HG03159 (cell line): Measurements from ENCODE around the gene AZIN2.
"Not testable (repeated sequence)": the region's sequence is repeated elsewhere in the genome, so short reads cannot be mapped to it uniquely, and the experiment has no call there.

Experiments
- ATAC-seq: cut with Tn5 transposase; IDR thresholded peaks from one replicate; pipeline ENCODE4 v1.9.1; 2021; ENCODE audit warnings: mild to moderate bottlenecking, moderate library complexity; ENCODE audit not compliant: unreplicated experiment

Gene AZIN2

DNA sequence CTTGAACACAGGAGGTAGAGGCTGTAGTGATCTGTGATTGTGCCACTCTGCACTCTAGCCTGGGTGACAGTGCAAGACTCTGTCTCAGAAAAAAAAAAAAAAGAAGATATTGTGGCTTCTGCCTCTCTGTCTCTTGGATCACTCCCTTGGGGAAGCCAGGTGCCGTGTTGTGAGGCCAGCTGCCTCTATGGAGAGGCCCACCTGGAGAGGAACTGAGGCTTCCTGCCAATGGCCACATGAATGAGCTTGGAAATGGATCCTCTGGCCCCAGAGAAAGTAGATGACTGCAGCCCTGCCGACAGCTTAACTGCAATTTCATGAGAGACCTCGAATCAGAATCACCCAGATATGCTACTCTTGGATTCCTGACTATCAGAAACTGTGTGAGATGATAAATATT lies 24.5 kb upstream of the AZIN2 start:
- no peak for ATAC-seq

DNA sequence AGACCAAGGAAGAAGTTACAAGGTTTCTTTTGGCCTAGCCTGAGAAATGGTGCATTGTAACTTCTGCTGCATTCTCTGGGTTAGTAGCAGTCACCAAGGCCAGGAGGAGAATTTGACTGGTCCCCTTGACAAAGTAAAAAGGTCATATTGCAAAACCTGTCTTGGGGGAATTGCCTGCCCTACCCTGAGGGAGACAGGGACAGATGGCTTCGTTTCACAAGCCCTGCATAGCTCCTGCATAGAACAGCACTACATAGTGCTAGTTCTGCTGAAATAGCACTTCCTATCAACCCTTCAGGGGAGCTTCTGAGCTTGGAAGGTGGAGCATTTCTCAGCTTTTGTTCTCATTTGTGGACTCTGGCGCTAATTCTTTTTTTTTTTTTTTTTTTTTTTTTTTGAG lies 23.9 kb upstream of the AZIN2 start:
- no peak for ATAC-seq

DNA sequence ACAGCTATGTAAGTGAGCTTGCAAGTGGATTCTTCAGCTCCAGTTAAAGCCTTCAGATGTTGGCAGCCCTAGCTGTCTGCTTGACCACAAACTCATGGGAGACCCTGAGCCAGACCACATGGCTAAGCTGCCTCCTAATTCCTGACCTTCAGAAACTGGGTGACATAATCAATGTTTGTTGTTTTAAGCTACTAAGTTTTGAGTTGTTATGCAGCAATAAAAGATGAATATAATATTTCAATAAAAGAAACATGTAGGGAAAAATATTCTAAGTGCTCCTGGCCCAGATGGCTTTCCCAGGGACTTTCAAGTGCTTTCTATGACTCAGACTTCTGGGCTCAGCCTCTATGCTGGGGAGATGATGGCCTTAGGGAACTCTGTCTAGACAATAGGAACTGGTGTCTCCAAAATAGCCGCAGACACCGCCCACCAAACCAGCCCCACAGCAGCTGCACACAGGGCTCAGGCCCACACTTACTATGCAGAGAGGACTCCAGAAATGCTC lies 20.3 kb upstream of the AZIN2 start:
- ATAC-seq, result no peak

GRCh38 chr1:33061834-33062233 lies 19.1 kb upstream of the AZIN2 start:
- ATAC-seq, result no peak

GRCh38 chr1:33064284-33064683 lies 16.7 kb upstream of the AZIN2 start:
- not testable (repeated sequence) for ATAC-seq

- no peak for ATAC-seq
Measured at GRCh38 chr1:33065301-33065700, 15.7 kb upstream of the AZIN2 start.

DNA sequence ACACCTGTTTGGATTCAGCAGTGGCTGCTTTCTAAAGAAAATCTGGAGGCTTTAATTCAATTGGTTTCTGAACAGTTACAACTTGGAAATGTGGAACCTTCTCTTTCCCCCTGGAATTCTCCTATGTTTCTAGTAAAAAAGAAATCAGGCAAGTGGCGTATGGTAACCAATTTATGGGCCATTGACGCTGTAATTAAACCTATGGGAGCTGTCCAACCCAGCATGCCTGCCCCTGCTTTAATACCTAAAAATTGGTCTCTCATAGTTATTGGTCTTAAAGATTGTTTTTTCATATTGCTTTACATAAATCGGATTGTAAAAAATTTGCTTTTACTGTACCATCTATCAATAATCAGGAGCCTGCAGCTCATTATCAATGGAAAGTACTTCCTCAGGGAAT lies 14.5 kb upstream of the AZIN2 start:
- ATAC-seq, result not testable (repeated sequence)

DNA sequence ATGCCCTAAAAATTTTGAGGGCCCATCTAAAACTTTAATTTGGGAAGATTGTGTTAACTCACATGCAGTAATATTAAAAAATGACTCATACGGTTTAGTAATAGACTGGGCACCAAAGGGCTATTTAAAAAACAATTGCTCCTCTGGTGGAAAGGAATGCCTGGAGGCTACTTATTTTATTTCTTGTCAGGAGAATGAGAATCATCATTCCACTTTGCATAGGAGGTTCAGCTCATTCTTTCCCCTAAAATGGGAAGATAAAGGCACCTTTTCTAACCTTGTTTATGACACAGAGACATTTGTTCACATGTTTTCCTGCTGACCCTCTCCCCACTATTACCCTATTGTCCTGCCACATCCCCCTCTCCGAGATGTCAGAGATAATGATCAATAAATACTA lies 12.8 kb upstream of the AZIN2 start:
- ATAC-seq, result not testable (repeated sequence)

DNA sequence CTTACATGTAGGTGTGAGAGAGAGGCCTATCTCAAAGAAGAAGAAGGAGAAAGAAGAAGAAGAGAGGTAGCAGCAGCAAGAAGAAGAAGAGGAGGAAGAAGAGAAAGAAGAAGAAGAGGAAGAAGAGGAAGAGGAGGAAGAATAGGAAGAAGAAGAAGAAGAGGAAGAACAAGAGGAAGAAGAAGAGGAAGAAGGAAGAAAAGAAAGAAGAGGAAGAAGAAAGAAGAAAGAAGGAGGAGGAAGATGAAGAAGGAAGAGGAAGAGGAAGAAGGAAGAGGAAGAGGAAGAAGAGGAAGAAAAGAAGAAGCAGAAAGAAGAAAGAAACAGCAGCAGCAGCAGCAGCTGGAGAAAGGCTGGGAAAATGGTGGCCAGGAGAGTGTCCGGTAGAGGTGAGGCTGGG lies 10.3 kb upstream of the AZIN2 start:
- no peak for ATAC-seq

DNA sequence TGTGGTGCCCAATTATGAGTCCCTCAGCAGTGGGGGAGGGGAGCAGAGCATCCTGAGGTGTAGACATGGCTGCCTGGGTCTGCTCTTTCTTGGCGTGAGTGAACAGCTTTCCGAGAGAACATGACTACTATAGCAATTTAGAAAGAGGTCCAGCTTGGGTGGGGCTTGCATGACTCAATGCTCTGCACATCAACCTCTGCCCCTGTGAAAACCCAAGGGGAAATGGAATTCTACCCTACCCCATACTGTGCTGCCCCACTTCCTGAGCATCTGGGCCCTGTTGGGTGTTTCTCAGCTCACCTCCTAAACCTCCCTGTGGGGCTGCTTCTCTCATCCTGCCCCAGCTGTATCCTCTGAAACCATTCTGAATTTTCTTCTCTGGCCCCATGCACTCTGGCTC lies 8.2 kb upstream of the AZIN2 start:
- ATAC-seq, result no peak

DNA sequence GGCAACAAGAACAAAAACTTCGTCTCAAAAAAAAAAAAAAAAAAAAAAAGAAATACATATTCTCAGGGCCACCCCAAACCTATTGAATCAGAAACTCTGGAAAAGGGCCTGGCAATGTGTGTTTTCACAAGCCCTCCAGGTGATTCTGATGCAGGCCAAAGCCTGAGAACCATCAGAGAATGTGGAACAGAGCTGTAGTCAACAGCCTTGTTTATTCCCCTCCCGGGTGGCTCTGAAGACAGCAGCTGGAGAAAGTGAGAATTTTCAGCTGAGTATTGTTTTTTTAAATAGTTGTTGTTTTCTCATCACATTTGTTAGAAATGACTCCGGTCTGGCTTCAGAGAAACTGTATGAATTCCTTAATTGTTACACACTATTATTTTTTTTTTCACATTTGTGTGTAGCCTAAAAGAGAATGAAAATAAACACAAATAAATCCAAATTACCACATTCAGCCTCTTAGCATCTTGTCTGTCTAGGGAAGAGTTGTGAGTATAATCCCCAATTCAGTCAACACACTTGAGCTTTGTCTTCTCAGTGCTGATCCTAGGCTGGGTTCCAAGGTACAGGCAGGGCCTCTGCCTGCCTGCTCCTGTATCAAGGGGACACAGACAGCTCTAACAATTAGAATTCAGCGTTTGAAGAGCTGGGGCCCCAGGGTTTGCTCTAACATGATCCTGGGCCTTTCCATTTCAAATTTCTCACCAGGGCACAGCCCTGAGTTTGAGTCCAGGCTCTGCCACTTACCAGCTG lies 6.6 kb upstream of the AZIN2 start:
- no peak for ATAC-seq

- no peak for ATAC-seq
Measured at GRCh38 chr1:33078030-33078591, 2.8 kb upstream of the AZIN2 start.

GRCh38 chr1:33080373-33080772 lies 580 bp upstream of the AZIN2 start:
- no peak for ATAC-seq

- no peak for ATAC-seq
Measured at GRCh38 chr1:33081554-33082305, 777 bp downstream of the AZIN2 start.

GRCh38 chr1:33082575-33083108 lies 1.7 kb downstream of the AZIN2 start:
- ATAC-seq, result no peak

GRCh38 chr1:33085332-33085731 lies 4.4 kb downstream of the AZIN2 start:
- ATAC-seq, result no peak

DNA sequence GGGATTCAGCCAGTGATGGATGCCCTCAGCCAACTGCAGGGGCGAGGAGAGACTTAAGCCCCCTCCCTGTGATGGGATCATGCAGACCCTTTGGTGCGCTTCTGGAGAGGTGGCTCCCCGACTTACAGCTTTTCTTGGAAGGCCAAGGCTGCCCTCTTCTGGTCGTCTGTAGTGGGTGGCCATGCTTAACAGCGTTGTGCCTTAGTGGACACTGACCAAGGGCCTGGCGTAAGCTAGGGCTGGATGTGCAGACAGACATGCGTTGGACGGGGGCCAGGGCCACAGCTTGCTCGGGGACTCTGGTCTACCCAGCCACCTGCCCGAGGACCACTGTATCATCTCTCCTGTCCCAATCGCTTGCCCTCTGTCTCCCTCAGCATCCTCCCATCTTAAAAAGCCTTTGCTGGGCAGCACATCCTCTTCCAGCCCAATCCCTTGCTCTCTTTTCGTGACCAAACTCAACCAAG lies 5.5 kb downstream of the AZIN2 start:
- ATAC-seq, result no peak

DNA sequence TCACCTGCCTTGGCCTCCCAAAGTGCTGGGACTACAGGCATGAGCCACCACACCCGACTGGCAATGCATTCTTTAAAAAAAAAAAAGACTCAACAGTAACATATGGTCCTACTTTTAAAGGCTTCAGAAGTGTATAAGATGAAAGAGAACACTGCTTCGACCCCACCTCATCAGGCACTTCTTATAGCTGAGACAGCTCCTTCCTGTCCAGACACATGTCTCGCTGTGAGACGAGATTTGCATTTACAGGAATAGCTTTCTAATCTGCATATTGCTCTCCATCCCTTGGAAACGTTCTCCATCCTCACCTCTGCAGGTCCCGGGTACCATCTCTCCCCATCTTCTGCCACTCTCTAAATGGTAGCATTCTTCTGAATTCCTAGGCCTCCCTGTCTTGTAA lies 6.7 kb downstream of the AZIN2 start:
- no peak for ATAC-seq

DNA sequence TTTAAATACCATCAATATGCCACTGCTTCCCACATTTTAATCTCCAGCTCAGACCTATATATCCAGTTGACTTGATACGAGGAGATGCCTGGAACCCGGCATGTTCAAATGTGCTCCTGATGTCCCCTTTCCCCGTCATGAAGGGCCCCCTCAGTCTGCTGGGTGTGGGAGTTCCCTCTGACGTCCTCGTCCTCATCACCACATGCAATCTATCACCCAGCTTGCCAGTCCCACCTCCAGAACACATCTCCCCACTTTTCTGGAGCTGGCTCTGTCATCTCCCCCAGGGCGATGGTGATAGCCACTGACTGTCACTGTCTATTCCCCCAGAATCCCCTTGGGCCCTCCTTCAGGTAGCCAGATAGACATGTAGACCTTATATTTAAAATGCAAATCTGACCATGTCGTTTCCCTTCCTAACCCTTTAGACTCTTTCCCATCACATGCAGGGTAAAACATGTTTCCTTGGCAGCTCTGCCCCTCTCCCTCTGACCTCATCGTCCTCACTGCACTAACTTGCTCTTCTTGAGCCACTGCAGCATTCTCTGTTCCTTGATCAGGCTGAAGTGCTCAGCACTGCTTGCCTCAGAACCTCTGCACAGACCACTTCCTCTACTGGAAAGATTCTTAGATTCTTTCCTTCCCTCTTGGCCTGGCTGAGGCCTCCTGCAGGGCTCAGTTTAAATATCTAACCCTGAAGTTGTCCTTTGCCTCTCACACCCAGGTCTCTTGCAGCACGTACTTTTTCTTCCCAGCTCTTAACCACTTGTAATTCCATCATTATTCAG lies 7.4 kb downstream of the AZIN2 start:
- no peak for ATAC-seq

GRCh38 chr1:33089457-33089856 lies 8.5 kb downstream of the AZIN2 start:
- ATAC-seq, result no peak

DNA sequence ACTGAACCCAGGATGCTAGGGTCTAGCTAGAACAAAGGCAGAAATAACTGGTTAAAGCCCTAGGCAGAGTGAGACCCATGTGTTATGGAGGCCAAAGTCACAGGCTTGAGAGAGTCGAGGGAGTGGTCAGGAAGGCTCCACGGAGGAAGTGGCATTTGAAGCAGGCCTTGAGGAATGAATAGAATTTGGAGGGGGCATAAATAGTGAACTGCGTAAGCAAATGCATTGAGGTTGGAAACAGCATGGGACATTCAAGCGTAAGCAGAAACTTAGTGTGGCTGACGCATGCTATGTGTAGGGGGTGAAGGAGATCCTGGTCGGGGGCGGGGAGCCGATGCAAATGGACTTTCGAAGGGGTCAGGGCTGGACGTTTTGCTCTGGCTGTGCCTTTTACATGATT lies 11.5 kb downstream of the AZIN2 start:
- no peak for ATAC-seq
